Rectal smooth muscle tissue (tissue), 1 donor: ENCODE measurements around the gene RXRA.
A peak's percentile ranks its signal among the peaks of the same experiment; 100 is the strongest.

Experiments
- H3K27ac ChIP-seq: one replicate; pipeline ENCODE4 v1.7.0; 2013; ENCODE audit warnings: low read depth, low read length, inconsistent platforms
- H3K27me3 ChIP-seq: one replicate; pipeline ENCODE4 v1.7.0; 2013; ENCODE audit warnings: low read length; ENCODE audit not compliant: control insufficient read depth, insufficient read depth
- H3K36me3 ChIP-seq: one replicate; pipeline ENCODE4 v1.7.0; 2013; ENCODE audit warnings: low read length; ENCODE audit not compliant: control insufficient read depth, insufficient read depth
- H3K4me1 ChIP-seq: one replicate; pipeline ENCODE4 v1.7.0; 2013; ENCODE audit warnings: low read length; ENCODE audit not compliant: control insufficient read depth, insufficient read depth
- H3K4me3 ChIP-seq: one replicate; pipeline ENCODE4 v1.7.0; 2013; ENCODE audit warnings: low read length
- H3K9ac ChIP-seq: one replicate; pipeline ENCODE4 v1.7.0; 2013; ENCODE audit warnings: low read length

Gene RXRA

DNA sequence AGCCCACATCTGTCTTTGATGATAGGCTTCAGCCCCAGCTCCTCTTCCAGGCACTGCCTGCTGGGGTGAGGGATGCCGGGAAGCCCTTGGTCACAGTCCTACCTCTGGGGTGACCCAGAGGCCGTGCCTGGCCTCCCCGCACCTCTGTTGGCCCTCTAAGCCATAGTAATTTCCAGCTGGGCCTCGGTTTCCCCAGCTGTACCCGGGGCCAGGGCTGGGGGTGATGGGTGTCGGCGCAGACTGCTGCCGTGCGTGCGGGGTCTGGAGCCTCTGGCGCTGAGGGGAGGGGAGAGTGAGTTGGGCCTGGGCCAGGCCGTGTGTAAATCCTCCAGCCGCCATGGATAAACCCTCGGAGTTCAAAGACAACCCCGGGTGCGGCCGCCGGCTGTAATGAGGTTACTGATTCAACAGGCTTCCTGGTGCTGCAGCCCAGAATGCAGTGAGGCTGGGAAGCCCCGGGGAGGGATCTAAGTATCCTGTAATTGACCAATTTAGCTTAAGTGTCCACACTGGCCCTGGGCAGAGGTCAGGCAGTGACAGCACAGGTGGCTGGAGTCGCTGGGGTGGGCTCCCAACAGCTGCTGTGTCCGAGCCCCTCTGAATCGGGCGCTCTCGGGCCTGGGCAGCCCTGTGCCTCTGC, 7.1 kb downstream of the RXRA start:
- Histone ChIP-seq H3K9ac (no peak overlapping the region), H3K4me3 (no peak overlapping the region), H3K4me1 (peaks cover 18% of the 10 kb centered on the region), H3K27ac (no peak overlapping the region), H3K36me3 (no peaks in the 10 kb centered on the region), H3K27me3 (no peaks in the 10 kb centered on the region)

DNA sequence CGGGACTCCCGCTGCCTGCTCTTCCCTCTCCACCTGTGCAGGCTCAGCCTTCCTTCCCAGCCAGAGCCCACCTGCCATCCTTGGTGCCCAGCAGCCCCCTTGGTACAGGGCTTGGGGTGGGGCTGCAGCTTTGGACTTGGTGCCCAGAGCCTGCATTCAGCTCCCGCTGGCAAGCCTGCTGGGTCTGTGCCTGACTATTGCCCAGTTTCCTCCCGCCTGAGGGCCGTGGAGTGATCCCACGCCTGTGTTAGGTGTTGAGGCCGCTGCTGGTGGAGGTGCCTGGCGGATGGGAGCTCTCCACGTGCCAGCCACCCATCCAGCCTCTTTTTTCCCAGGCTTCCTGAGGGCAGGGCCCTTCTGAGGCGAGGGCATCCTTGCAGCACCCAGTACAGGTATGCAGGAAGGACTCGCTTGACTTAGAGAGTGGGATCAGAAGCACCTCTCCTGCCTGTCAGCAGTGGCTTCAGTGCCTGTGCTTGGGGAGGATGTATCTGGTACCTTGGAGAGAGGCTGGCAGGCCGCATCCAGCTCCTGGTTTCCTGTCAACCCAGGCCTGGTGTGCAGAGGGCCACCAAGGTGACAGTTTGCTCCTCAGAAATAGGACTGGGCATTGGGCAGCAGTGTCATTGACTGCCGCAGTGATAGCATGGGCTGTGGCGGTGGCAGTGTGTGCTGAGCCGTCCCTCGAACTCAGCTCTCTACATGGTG, 7.8 kb downstream of the RXRA start:
- H3K4me3 ChIP-seq = no peak overlapping the region
- no peak overlapping the region for H3K27ac ChIP-seq
- H3K36me3 ChIP-seq = no peaks in the 10 kb centered on the region
- H3K4me1 ChIP-seq = peaks cover 23% of the 10 kb centered on the region
- no peaks in the 10 kb centered on the region for H3K27me3 ChIP-seq
- H3K9ac ChIP-seq = no peak overlapping the region

DNA sequence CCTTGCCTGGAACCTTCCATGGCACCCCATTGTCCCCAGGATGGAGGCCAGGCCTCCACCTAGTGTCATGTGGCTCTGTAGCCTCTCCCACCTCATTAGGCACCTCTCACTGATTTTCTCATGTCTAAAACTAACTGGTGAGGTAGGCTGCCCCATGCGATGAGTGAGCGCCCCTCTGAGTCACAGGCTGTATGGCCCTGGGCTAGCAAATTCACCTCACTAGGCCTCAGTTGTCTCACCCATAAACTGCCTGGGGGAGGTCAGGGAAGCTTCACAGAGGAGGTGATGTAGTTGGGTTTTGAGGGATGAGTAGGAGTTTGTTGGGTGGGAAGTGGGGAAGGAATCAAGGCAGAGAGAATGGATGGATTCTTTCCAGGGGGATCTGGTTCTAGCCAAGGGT, 8.8 kb downstream of the RXRA start:
- H3K36me3 ChIP-seq = no peaks in the 10 kb centered on the region
- peak overlapping the region; percentile 9 for H3K4me3 ChIP-seq
- H3K27me3 ChIP-seq = no peaks in the 10 kb centered on the region
- H3K27ac ChIP-seq = no peak overlapping the region
- H3K4me1 ChIP-seq = peaks cover 15% of the 10 kb centered on the region
- H3K9ac ChIP-seq = no peak overlapping the region

DNA sequence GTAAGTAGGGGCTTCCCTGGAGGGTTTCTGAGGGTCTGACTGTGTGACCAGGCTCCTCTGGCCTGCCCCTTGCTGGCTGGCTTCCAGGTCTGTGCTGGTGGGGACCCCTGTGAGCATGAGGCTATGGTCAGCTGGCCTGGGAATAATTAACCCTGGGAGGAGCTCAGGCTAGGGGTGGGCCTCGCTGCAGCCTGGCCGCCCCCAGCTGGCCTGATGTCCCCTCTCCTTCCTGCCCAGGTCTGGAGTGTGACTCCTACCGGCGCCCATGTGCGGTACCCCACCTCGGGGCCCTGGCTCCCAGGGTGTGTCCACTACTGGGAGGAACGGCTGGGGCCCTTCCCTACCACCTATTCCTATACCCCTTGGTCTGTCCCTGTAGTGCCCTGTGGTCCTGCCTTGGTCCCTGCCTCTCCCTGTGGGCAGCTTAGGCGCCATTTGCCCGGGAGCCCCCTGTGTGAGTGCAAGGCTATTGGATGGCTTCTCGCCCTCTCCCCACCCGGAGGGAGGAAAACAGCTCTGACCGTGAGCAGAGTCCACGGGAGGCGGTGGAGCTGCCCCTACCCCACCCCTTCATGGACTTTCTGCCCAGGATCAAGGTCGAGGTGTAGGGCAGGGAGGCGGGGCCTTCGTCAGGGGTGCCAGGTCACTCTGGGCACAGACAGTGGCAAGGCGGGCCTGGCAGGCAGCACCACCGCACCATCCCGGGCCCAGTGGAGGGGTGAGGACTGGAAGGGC, 9.4 kb downstream of the RXRA start:
- H3K4me1 ChIP-seq = peaks cover 13% of the 10 kb centered on the region
- no peak overlapping the region for H3K4me3 ChIP-seq

DNA sequence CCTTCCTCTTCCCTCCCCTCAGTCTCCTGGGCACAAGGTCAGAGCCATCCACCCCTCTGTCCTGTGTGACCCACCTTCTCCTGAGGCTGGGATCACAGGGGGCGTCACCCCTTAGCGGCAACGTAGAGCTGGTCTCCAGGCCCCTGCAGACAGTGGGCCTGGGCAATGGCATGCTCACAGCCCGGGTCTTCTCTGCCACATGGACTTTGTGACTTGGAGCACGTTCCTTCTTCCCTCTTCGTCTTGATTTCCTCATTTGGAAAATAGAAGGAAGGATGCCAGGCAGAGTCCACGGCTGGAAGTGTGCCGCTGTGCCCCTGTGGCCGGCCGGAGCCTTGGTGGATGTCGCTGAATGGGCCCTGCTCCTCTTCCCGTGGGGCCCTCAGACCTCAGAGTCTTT, 10.0 kb downstream of the RXRA start:
- no peaks in the 10 kb centered on the region for H3K36me3 ChIP-seq
- H3K27me3 ChIP-seq = no peaks in the 10 kb centered on the region
- no peak overlapping the region for H3K4me3 ChIP-seq
- no peak overlapping the region for H3K27ac ChIP-seq
- H3K9ac ChIP-seq = no peak overlapping the region
- H3K4me1 ChIP-seq = peaks cover 13% of the 10 kb centered on the region

More for the DNA sequence above, 9.4 kb downstream of the RXRA start:
- Histone ChIP-seq H3K36me3 (no peaks in the 10 kb centered on the region), H3K27ac (no peak overlapping the region), H3K27me3 (no peaks in the 10 kb centered on the region), H3K9ac (no peak overlapping the region)

DNA sequence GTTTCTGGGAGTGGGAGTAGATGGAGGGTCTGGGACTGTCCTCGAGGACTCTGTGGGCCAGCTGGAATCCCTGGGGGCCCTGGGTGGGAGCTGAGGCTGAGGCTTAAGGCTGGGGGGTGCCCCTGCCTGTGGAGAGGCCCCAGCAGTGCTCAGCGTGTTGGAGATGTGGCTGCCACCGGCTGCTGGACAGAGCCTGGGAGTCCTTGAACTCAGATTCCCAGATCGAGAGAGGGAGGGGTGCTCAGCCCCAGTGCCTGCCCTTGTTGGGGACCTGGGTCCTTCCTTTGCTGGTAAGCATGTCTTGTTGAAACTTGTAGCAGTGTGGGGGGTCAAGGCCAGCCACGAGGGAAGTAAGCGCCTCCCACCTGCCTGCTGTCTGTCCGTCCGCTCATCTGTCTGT, 10.7 kb downstream of the RXRA start:
- H3K4me1 ChIP-seq = peaks cover 13% of the 10 kb centered on the region

DNA sequence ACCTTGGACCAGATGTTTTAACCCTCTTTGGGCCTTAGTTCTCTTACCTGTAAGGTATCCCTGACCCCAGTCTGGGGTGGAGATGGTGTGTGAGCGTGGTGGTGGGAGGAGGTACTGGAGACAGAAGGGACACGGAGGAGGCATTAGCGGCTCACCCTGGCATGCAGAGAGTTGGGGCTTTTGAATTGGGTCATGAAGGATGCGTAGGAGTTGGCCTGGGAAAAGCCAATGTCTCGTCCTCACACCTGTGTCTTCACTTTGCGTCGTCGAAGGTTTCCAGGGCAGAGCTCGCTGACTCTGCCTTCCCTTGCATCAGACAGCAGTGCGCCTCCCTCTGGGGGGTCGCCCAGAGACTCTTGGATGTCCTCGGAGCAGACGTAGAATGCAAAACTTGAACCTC, 11.2 kb downstream of the RXRA start:
- H3K4me1 ChIP-seq = peaks cover 11% of the 10 kb centered on the region
- H3K36me3 ChIP-seq = no peaks in the 10 kb centered on the region
- H3K27me3 ChIP-seq = no peaks in the 10 kb centered on the region
- H3K9ac ChIP-seq = no peak overlapping the region
- no peak overlapping the region for H3K27ac ChIP-seq
- no peak overlapping the region for H3K4me3 ChIP-seq

More for the DNA sequence above, 10.7 kb downstream of the RXRA start:
- H3K9ac ChIP-seq = no peak overlapping the region
- H3K36me3 ChIP-seq = no peaks in the 10 kb centered on the region
- no peak overlapping the region for H3K27ac ChIP-seq
- H3K4me3 ChIP-seq = no peak overlapping the region
- H3K27me3 ChIP-seq = no peaks in the 10 kb centered on the region

DNA sequence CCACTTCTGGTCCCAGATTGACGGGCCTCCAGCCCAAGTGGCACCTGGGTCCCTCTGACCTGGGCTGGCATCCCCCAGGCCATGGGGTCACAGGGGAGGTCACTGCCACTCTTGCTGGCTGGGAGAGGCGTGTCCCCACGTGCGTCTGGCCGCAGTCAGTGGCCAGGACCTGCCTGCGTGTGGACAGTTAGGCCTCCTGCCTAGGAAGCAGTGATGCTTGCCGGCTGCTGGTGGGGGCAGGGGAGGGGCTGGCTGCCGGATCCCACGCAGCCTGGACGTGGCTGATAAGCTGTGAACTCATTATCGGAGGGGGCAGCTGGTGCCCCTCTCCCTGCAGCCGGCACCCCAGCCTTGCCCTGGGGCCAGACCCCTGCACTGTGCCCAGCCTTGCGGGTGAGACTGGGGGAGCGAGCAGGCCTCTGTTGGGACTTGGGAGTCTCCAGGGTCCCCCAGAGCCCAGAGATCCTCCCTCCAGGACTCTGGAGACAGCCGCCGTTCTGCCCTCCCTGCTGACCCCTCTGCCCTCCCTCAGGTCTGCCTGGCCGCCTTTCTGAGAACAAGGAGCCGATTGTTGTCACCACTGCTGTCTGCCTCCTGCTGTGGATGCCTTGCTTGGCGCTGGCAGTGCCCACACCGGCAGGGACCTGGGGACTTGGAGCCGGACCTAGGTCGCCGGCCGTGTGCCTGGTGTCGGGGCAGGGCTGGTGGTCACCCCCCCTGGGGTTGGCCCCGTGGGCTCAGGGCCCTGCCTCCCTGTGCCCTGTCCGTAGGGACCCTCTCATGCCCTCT, 12.3 kb downstream of the RXRA start:
- peaks cover 11% of the 10 kb centered on the region for H3K4me1 ChIP-seq
- H3K9ac ChIP-seq = no peak overlapping the region
- peak overlapping the region; percentile 1 for H3K4me3 ChIP-seq
- no peaks in the 10 kb centered on the region for H3K27me3 ChIP-seq
- no peaks in the 10 kb centered on the region for H3K36me3 ChIP-seq
- no peak overlapping the region for H3K27ac ChIP-seq

DNA sequence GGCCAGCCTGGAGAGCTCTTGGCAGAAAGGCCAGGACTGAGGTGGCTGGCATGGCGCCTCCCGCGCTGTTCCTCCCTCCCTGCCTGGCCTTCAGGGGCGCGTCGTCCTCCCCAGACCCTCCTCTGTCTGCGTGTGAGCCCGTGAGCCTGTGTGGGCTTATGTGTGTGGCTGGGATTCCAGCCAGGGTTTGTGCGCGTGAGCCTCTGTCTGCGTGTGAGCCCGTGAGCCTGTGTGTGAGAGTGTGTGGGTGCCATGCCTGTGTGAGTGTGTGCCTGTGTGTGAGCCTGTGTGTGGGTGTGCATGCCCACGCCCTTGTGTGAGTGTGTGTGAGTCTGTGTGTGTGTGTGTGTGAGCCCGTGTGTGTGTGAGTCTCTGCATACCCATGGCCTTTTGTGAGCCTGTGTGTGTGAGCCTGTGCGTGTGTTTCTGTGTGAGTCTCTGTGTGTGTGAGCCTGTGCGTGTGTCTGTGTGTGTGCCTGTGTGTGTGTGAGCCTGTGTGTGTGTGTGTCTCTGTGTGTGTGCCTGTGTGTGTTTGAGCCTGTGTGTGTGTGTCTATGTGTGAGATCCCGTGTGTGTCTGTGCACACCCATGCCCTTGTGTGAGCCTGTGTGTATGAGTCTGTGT, 13.0 kb downstream of the RXRA start:
- H3K9ac ChIP-seq = no peak overlapping the region
- H3K4me1 ChIP-seq = peaks cover 16% of the 10 kb centered on the region
- H3K4me3 ChIP-seq = peak overlapping the region; percentile 1

DNA sequence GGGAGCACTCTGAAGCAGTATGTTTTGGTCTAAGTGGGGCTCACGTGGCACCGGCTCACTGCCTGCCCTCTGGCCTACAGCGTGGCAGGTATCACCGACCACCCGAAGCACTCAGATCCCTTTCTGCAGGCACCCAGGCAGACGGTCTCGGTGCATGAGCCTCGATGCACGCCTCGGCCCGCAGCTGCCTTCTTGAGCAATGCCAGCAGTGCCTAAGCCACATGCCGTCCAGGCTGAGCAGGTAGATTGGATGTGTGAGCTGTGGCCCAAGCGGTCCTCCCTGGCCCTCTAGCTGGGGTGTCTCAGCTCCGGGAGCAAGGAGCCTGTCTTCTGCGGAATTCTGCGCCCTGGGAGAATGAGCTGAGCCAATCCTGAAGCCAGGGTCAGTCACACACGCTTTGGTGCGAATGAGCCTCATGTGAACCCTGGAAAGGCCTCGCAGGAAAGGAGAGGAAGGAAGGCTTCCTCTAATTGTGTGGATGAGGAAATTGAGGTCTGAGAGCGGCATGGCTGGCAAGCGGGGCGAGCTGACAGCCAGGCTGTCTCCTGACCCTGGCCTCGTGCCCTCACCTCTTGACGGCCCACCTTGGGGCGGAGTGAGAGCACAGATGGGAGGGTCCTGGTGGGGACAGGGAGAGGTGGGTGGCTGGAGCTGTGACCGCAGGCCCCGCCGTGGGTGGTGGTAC, 14.4 kb downstream of the RXRA start:
- Histone ChIP-seq H3K27ac (peak overlapping the region; percentile 57), H3K9ac (no peak overlapping the region), H3K4me1 (peaks cover 21% of the 10 kb centered on the region), H3K4me3 (no peak overlapping the region), H3K36me3 (no peaks in the 10 kb centered on the region), H3K27me3 (no peaks in the 10 kb centered on the region)

More for the DNA sequence above, 13.0 kb downstream of the RXRA start:
- no peaks in the 10 kb centered on the region for H3K27me3 ChIP-seq
- H3K36me3 ChIP-seq = no peaks in the 10 kb centered on the region
- no peak overlapping the region for H3K27ac ChIP-seq

DNA sequence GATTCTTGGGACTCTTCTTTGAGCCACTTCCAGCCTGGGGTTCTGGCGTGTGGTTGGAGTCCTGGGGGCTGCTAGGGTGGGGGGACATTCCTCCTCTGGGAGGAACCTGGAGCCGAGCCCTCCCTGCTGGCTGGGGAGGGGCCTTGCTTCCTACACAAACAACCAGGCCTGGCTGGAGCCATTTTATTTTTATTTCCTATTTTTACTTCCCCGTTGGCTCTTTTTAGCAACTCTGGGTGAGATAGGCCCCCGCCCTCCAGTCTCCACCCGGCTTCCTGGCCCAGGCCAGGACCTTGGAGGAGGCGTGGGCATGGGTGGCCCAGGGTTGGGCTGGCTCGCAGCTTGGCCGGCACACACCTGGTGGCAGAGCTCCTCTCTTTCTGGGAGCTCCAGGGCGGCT, 15.1 kb downstream of the RXRA start:
- H3K27me3 ChIP-seq = no peaks in the 10 kb centered on the region
- peaks cover 21% of the 10 kb centered on the region for H3K4me1 ChIP-seq
- H3K9ac ChIP-seq = no peak overlapping the region
- no peaks in the 10 kb centered on the region for H3K36me3 ChIP-seq
- H3K27ac ChIP-seq = peak overlapping the region; percentile 57
- H3K4me3 ChIP-seq = no peak overlapping the region
